GM23338 (cell line): ENCODE measurements around the gene SERPINA5.

Experiments
- EZH2 ChIP-seq: fragments of 200-600 bp; sonication (generic); IDR thresholded peaks from one replicate; pipeline ENCODE4 v1.8.0; 2017; ENCODE audit warnings: antibody characterized with exemption, mild to moderate bottlenecking, low read depth; ENCODE audit not compliant: unreplicated experiment
- EZH2phosphoT487 ChIP-seq: fragments of 200-600 bp; sonication (generic); IDR thresholded peaks from one replicate; pipeline ENCODE4 v1.8.1; 2018; ENCODE audit warnings: antibody characterized with exemption; ENCODE audit not compliant: unreplicated experiment
- JUNB ChIP-seq: IDR thresholded peaks from one replicate; pipeline ENCODE4 v1.6.1; 2016; ENCODE audit warnings: antibody characterized with exemption; ENCODE audit not compliant: unreplicated experiment
- NANOG ChIP-seq: IDR thresholded peaks from 2 replicates; pipeline ENCODE4 v1.6.1; 2016; ENCODE audit warnings: antibody characterized with exemption, borderline replicate concordance
- POLR2AphosphoS5 ChIP-seq: IDR thresholded peaks from 2 replicates; pipeline ENCODE4 v1.6.1; 2016; ENCODE audit warnings: antibody characterized with exemption, low read depth
- STAT1 ChIP-seq: IDR thresholded peaks from one replicate; pipeline ENCODE4 v1.6.1; 2016; ENCODE audit warnings: antibody characterized with exemption; ENCODE audit not compliant: unreplicated experiment
- ZNF114 ChIP-seq: fragments of 250-450 bp; sonication (Bioruptor Pico); IDR thresholded peaks from 2 replicates; pipeline ENCODE4 v1.5.0; 2020; ENCODE audit warnings: mild to moderate bottlenecking, moderate library complexity
- TF ChIP-seq, protein P1 (sequence below), 2 experiments: fragments of 200-600 bp in 1 of 2; sonication (generic) in 1 of 2; conservative IDR thresholded peaks; 2 replicates each; pipeline versions ENCODE4 v1.5.1 to v1.6.1; 2016 to 2017; ENCODE audit warnings: antibody characterized with exemption in 2 of 2, low read depth in 2 of 2, mild to moderate bottlenecking in 2 of 2, moderate library complexity in 1 of 2
- TF ChIP-seq, protein P2 (sequence below): IDR thresholded peaks from one replicate; pipeline ENCODE4 v1.6.1; 2018; ENCODE audit warnings: antibody characterized with exemption; ENCODE audit not compliant: unreplicated experiment
- TF ChIP-seq, protein P3 (sequence below): IDR thresholded peaks from 2 replicates; pipeline ENCODE4 v1.6.1; 2016; ENCODE audit warnings: antibody characterized with exemption
- TF ChIP-seq, protein P4 (sequence below): fragments of 250-450 bp; sonication (Bioruptor Pico); IDR thresholded peaks from 2 replicates; pipeline ENCODE4 v1.5.0; 2020; ENCODE audit warnings: mild to moderate bottlenecking, moderate library complexity

DNA sequence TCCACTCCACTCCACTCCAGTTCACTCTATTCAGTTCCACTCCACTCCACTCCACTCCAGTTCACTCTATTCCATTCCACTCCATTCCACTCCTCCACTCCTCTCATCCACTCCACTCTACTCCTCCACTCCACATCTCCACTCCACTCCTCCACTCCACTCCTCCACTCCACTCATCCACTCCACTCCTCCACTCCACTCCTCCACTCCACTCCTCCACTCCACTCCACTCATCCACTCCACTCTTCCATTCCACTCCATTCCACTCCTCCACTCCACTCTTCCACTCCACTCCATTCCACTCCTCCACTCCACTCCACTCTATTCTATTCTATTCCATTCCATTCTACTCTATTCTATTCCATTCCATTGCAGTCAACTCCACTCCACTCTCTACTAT lies 9.8 kb downstream of the SERPINA5 start:
- TF ChIP-seq, protein P1, sequence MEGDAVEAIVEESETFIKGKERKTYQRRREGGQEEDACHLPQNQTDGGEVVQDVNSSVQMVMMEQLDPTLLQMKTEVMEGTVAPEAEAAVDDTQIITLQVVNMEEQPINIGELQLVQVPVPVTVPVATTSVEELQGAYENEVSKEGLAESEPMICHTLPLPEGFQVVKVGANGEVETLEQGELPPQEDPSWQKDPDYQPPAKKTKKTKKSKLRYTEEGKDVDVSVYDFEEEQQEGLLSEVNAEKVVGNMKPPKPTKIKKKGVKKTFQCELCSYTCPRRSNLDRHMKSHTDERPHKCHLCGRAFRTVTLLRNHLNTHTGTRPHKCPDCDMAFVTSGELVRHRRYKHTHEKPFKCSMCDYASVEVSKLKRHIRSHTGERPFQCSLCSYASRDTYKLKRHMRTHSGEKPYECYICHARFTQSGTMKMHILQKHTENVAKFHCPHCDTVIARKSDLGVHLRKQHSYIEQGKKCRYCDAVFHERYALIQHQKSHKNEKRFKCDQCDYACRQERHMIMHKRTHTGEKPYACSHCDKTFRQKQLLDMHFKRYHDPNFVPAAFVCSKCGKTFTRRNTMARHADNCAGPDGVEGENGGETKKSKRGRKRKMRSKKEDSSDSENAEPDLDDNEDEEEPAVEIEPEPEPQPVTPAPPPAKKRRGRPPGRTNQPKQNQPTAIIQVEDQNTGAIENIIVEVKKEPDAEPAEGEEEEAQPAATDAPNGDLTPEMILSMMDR (conservative IDR thresholded peaks at IDR 0.05; ENCODE audit: low read depth in 2 of 2), result no peak
- no peak for TF ChIP-seq EZH2
- no peak for TF ChIP-seq POLR2AphosphoS5
- no peak for TF ChIP-seq STAT1
- no peak for TF ChIP-seq EZH2phosphoT487
- TF ChIP-seq, protein P2, sequence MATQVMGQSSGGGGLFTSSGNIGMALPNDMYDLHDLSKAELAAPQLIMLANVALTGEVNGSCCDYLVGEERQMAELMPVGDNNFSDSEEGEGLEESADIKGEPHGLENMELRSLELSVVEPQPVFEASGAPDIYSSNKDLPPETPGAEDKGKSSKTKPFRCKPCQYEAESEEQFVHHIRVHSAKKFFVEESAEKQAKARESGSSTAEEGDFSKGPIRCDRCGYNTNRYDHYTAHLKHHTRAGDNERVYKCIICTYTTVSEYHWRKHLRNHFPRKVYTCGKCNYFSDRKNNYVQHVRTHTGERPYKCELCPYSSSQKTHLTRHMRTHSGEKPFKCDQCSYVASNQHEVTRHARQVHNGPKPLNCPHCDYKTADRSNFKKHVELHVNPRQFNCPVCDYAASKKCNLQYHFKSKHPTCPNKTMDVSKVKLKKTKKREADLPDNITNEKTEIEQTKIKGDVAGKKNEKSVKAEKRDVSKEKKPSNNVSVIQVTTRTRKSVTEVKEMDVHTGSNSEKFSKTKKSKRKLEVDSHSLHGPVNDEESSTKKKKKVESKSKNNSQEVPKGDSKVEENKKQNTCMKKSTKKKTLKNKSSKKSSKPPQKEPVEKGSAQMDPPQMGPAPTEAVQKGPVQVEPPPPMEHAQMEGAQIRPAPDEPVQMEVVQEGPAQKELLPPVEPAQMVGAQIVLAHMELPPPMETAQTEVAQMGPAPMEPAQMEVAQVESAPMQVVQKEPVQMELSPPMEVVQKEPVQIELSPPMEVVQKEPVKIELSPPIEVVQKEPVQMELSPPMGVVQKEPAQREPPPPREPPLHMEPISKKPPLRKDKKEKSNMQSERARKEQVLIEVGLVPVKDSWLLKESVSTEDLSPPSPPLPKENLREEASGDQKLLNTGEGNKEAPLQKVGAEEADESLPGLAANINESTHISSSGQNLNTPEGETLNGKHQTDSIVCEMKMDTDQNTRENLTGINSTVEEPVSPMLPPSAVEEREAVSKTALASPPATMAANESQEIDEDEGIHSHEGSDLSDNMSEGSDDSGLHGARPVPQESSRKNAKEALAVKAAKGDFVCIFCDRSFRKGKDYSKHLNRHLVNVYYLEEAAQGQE, result no peak
- TF ChIP-seq, protein P3, sequence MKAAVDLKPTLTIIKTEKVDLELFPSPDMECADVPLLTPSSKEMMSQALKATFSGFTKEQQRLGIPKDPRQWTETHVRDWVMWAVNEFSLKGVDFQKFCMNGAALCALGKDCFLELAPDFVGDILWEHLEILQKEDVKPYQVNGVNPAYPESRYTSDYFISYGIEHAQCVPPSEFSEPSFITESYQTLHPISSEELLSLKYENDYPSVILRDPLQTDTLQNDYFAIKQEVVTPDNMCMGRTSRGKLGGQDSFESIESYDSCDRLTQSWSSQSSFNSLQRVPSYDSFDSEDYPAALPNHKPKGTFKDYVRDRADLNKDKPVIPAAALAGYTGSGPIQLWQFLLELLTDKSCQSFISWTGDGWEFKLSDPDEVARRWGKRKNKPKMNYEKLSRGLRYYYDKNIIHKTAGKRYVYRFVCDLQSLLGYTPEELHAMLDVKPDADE, result no peak
- TF ChIP-seq NANOG, result no peak
- TF ChIP-seq, protein P4, sequence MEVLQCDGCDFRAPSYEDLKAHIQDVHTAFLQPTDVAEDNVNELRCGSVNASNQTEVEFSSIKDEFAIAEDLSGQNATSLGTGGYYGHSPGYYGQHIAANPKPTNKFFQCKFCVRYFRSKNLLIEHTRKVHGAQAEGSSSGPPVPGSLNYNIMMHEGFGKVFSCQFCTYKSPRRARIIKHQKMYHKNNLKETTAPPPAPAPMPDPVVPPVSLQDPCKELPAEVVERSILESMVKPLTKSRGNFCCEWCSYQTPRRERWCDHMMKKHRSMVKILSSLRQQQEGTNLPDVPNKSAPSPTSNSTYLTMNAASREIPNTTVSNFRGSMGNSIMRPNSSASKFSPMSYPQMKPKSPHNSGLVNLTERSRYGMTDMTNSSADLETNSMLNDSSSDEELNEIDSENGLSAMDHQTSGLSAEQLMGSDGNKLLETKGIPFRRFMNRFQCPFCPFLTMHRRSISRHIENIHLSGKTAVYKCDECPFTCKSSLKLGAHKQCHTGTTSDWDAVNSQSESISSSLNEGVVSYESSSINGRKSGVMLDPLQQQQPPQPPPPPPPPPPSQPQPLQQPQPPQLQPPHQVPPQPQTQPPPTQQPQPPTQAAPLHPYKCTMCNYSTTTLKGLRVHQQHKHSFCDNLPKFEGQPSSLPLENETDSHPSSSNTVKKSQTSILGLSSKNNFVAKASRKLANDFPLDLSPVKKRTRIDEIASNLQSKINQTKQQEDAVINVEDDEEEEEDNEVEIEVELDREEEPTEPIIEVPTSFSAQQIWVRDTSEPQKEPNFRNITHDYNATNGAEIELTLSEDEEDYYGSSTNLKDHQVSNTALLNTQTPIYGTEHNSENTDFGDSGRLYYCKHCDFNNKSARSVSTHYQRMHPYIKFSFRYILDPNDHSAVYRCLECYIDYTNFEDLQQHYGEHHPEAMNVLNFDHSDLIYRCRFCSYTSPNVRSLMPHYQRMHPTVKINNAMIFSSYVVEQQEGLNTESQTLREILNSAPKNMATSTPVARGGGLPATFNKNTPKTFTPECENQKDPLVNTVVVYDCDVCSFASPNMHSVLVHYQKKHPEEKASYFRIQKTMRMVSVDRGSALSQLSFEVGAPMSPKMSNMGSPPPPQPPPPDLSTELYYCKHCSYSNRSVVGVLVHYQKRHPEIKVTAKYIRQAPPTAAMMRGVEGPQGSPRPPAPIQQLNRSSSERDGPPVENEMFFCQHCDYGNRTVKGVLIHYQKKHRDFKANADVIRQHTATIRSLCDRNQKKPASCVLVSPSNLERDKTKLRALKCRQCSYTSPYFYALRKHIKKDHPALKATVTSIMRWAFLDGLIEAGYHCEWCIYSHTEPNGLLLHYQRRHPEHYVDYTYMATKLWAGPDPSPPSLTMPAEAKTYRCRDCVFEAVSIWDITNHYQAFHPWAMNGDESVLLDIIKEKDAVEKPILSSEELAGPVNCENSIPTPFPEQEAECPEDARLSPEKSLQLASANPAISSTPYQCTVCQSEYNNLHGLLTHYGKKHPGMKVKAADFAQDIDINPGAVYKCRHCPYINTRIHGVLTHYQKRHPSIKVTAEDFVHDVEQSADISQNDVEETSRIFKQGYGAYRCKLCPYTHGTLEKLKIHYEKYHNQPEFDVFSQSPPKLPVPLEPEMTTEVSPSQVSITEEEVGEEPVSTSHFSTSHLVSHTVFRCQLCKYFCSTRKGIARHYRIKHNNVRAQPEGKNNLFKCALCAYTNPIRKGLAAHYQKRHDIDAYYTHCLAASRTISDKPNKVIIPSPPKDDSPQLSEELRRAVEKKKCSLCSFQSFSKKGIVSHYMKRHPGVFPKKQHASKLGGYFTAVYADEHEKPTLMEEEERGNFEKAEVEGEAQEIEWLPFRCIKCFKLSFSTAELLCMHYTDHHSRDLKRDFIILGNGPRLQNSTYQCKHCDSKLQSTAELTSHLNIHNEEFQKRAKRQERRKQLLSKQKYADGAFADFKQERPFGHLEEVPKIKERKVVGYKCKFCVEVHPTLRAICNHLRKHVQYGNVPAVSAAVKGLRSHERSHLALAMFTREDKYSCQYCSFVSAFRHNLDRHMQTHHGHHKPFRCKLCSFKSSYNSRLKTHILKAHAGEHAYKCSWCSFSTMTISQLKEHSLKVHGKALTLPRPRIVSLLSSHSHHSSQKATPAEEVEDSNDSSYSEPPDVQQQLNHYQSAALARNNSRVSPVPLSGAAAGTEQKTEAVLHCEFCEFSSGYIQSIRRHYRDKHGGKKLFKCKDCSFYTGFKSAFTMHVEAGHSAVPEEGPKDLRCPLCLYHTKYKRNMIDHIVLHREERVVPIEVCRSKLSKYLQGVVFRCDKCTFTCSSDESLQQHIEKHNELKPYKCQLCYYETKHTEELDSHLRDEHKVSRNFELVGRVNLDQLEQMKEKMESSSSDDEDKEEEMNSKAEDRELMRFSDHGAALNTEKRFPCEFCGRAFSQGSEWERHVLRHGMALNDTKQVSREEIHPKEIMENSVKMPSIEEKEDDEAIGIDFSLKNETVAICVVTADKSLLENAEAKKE, result no peak
- no peak for TF ChIP-seq JUNB
- no peak for TF ChIP-seq ZNF114 (CRISPR knock-in tag)
